Measurements from ENCODE around the gene SCAPER. TPM values are rescaled to one million over a fixed set of nuclear protein-coding genes. Genes with fewer than 3 reads are reported as not detected.

Gene SCAPER
- polyA plus RNA-seq, 1 donor from 2014 or later: 77.1 TPM

- Histone ChIP-seq H3F3A (ENCODE audit: insufficient read depth, low read length, poor library complexity, severe bottlenecking) (no peaks in the 10 kb centered on the region), H3K79me2 (replicated peaks; ENCODE audit: insufficient read depth, low read length) (no peaks in the 10 kb centered on the region), H3K9me3 (ENCODE audit: low read length) (no peaks in the 10 kb centered on the region), H4K20me1 (ENCODE audit: insufficient read depth) (no peaks in the 10 kb centered on the region), H3K9ac (ENCODE audit: low read length) (no peak overlapping the region), H3K27me3 (ENCODE audit: insufficient read depth, low read depth, low read length) (peaks cover 87% of the 10 kb centered on the region), H3K36me3 (ENCODE audit: insufficient read depth, low read length) (no peaks in the 10 kb centered on the region), H3K4me3 (ENCODE audit: low read length) (peak overlapping the region; percentile 21), H2AFZ (ENCODE audit: low read depth, low read length) (no peak overlapping the region), H3K9me2 (ENCODE audit: insufficient read depth, low read length) (no peaks in the 10 kb centered on the region), H3K27ac (ENCODE audit: low read length) (no peak overlapping the region), H3K4me2 (ENCODE audit: low read length) (no peak overlapping the region)
- TF ChIP-seq TAF1 (IDR thresholded peaks at IDR 0.05; ENCODE audit: low read depth) (no peak), EZH2 (IDR thresholded peaks at IDR 0.05; ENCODE audit: borderline replicate concordance, insufficient read depth, low read length, poor library complexity, severe bottlenecking) (no peak), REST (IDR thresholded peaks at IDR 0.05; ENCODE audit: borderline replicate concordance) (no peak), CTCF (IDR thresholded peaks at IDR 0.05; ENCODE audit: poor library complexity, severe bottlenecking) (no peak), RAD21 (conservative IDR thresholded peaks at IDR 0.05) (no peak), EP300 (conservative IDR thresholded peaks at IDR 0.05; ENCODE audit: poor library complexity, severe bottlenecking) (no peak), SMC3 (conservative IDR thresholded peaks at IDR 0.05; ENCODE audit: poor library complexity) (no peak), MXI1 (conservative IDR thresholded peaks at IDR 0.05; ENCODE audit: poor library complexity, severe bottlenecking) (no peak), POLR2AphosphoS5 (IDR thresholded peaks at IDR 0.05) (no peak)
These were observed 559.1 kb downstream of the SCAPER start for GRCh38 chr15:76345880-76346668.

- no peaks in the 10 kb centered on the region for H3K36me3 ChIP-seq (ENCODE audit: insufficient read depth, low read length)
- H3K4me2 ChIP-seq (ENCODE audit: low read length): no peak overlapping the region
- no peaks in the 10 kb centered on the region for H4K20me1 ChIP-seq (ENCODE audit: insufficient read depth)
- no peaks in the 10 kb centered on the region for H3K9me3 ChIP-seq (ENCODE audit: low read length)
- H3K9ac ChIP-seq (ENCODE audit: low read length): no peak overlapping the region
- H3K27ac ChIP-seq (ENCODE audit: low read length): no peak overlapping the region
- H2AFZ ChIP-seq (ENCODE audit: low read depth, low read length): no peak overlapping the region
- H3K4me3 ChIP-seq (ENCODE audit: low read length): no peak overlapping the region
- no peaks in the 10 kb centered on the region for H3K79me2 ChIP-seq (replicated peaks; ENCODE audit: insufficient read depth, low read length)
- no peaks in the 10 kb centered on the region for H3K9me2 ChIP-seq (ENCODE audit: insufficient read depth, low read length)
- peaks cover 92% of the 10 kb centered on the region for H3K27me3 ChIP-seq (ENCODE audit: insufficient read depth, low read depth, low read length)
- H3F3A ChIP-seq (ENCODE audit: insufficient read depth, low read length, poor library complexity, severe bottlenecking): no peaks in the 10 kb centered on the region
- TF ChIP-seq MXI1 (conservative IDR thresholded peaks at IDR 0.05; ENCODE audit: poor library complexity, severe bottlenecking) (no peak), RAD21 (conservative IDR thresholded peaks at IDR 0.05) (no peak), EZH2 (IDR thresholded peaks at IDR 0.05; ENCODE audit: borderline replicate concordance, insufficient read depth, low read length, poor library complexity, severe bottlenecking) (no peak), SMC3 (conservative IDR thresholded peaks at IDR 0.05; ENCODE audit: poor library complexity) (no peak), POLR2AphosphoS5 (IDR thresholded peaks at IDR 0.05) (no peak), REST (IDR thresholded peaks at IDR 0.05; ENCODE audit: borderline replicate concordance) (no peak), EP300 (conservative IDR thresholded peaks at IDR 0.05; ENCODE audit: poor library complexity, severe bottlenecking) (no peak), TAF1 (IDR thresholded peaks at IDR 0.05; ENCODE audit: low read depth) (no peak), CTCF (IDR thresholded peaks at IDR 0.05; ENCODE audit: poor library complexity, severe bottlenecking) (no peak)
These were observed 559.6 kb downstream of the SCAPER start for GRCh38 chr15:76345583-76345879.
